ENCODE data around the gene ZNF546. TPM values are rescaled to one million over a fixed set of nuclear protein-coding genes. Genes with fewer than 3 reads are reported as not detected.

Gene ZNF546
- total and polyA plus RNA-seq, 2 donors (not counting 3 experiments of a cell fraction or from before 2014, with no cell fraction given), result 1.0 to 4.3 TPM

DNA sequence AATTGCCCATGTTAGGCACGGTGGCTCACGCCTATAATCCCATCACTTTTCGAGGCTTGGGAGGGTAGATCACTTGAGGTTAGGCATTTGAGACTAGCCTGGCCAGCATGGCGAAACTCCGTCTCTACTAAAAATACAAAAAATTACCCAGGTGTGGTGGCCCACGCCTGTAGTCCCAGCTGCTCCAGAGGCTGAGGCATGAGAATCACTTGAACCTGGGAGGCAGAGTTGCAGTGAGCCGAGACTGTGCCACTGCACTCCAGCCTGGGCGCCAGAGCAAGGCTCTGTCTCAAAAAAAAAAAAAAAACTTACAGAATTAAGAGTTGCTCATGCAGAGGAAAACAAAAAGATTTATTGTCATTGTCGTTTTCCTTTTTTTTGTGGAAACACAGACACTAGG, 29.3 kb upstream of the ZNF546 start:
- DNase-seq (ENCODE audit: low read depth, low spot score) (no peak), FAIRE-seq (no peak)
- no TSS peak for BruUV-seq (replicated peaks)
- H3K4me2 ChIP-seq (ENCODE audit: insufficient read depth, low read length), result no peak overlapping the region
- dilution Hi-C loops (cut with MboI; ENCODE audit: extremely low pct_ligation_motif_present, low sequenced_read_pairs), result no loop called here
- no peak overlapping the region for H3K9ac ChIP-seq (replicated peaks; ENCODE audit: extremely low read depth, insufficient read depth, low read length)
- CTCF ChIA-PET, result no interaction called here
- intact Hi-C loops (cut with micrococcal nuclease), result no loop called here
- peaks cover 0 to 2% of the 10 kb centered on the region in 2 experiments for H3K36me3 ChIP-seq (ENCODE audit: control insufficient read depth in 2 of 2, extremely low read depth in 1 of 2, insufficient read depth in 2 of 2, low read length in 2 of 2)
- no peaks in the 10 kb centered on the region for H3K9me1 ChIP-seq (replicated peaks; ENCODE audit: control insufficient read depth, extremely low read depth, insufficient read depth, low read length)
- H3K4me1 ChIP-seq (ENCODE audit: control insufficient read depth, extremely low read depth, insufficient read depth, low read length), result peaks cover 13% of the 10 kb centered on the region
- H3K79me2 ChIP-seq (ENCODE audit: control insufficient read depth, insufficient read depth, low read length), result peaks cover 15% of the 10 kb centered on the region
- POLR2A ChIA-PET, result no interaction called here
- H3K27ac ChIP-seq (ENCODE audit: insufficient read depth, low read depth, low read length), result no peak overlapping the region
- H3K4me3 ChIP-seq (replicated peaks in 1 of 3; ENCODE audit: insufficient read depth in 1 of 3, low read depth in 1 of 3, low read length in 3 of 3), result no peak overlapping the region
- TF ChIP-seq POLR2AphosphoS5 (IDR thresholded peaks at IDR 0.05; ENCODE audit: insufficient read depth, low read depth, low read length) (no peak), EZH2 (IDR thresholded peaks at IDR 0.05; ENCODE audit: borderline replicate concordance, low read depth, low read length, severe bottlenecking) (no peak), JUN (IDR thresholded peaks at IDR 0.05; ENCODE audit: borderline replicate concordance, insufficient read depth, insufficient read length, low read depth) (no peak), MAX (IDR thresholded peaks at IDR 0.05; ENCODE audit: insufficient read depth, insufficient read length) (no peak), POLR2A (IDR thresholded peaks at IDR 0.05; ENCODE audit: low read depth, low read length) (no peak), GATA2 (IDR thresholded peaks at IDR 0.05; ENCODE audit: insufficient read depth, insufficient read length, low read depth, low read length) (no peak), FOS (IDR thresholded peaks at IDR 0.05; ENCODE audit: borderline replicate concordance, insufficient read depth, low read length) (no peak), MYC (IDR thresholded peaks at IDR 0.05; ENCODE audit: low read depth, low read length) (no peak)
- TF ChIP-seq, protein P1, sequence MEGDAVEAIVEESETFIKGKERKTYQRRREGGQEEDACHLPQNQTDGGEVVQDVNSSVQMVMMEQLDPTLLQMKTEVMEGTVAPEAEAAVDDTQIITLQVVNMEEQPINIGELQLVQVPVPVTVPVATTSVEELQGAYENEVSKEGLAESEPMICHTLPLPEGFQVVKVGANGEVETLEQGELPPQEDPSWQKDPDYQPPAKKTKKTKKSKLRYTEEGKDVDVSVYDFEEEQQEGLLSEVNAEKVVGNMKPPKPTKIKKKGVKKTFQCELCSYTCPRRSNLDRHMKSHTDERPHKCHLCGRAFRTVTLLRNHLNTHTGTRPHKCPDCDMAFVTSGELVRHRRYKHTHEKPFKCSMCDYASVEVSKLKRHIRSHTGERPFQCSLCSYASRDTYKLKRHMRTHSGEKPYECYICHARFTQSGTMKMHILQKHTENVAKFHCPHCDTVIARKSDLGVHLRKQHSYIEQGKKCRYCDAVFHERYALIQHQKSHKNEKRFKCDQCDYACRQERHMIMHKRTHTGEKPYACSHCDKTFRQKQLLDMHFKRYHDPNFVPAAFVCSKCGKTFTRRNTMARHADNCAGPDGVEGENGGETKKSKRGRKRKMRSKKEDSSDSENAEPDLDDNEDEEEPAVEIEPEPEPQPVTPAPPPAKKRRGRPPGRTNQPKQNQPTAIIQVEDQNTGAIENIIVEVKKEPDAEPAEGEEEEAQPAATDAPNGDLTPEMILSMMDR (IDR thresholded peaks at IDR 0.05; ENCODE audit: extremely low read depth in 1 of 2, insufficient read depth in 1 of 2, low read depth in 1 of 2, low read length in 2 of 2), result no peak
- no peaks in the 10 kb centered on the region for H3K27me3 ChIP-seq (ENCODE audit: control insufficient read depth in 2 of 2, insufficient read depth in 2 of 2, low read length in 2 of 2)
- no peak overlapping the region for H2AFZ ChIP-seq (ENCODE audit: low read depth, low read length)
- no peaks in the 10 kb centered on the region for H3K9me3 ChIP-seq (replicated peaks; ENCODE audit: control insufficient read depth, insufficient read depth, low read length)
- no peaks in the 10 kb centered on the region for H4K20me1 ChIP-seq (replicated peaks; ENCODE audit: control insufficient read depth, extremely low read depth, insufficient read depth, low read length)

Measured in endothelial cell of umbilical vein (primary cell).